Activated CD4-positive, alpha-beta T cell treated with anti-CD3 and anti-CD28 coated beads for 1 hour (primary cell): ENCODE data around the gene BASP1.

Experiments
- DNase-seq: peaks from one replicate; pipeline ENCODE4 v3.0.0-alpha.2; 2020

BASP1 gene, protein sequence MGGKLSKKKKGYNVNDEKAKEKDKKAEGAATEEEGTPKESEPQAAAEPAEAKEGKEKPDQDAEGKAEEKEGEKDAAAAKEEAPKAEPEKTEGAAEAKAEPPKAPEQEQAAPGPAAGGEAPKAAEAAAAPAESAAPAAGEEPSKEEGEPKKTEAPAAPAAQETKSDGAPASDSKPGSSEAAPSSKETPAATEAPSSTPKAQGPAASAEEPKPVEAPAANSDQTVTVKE

DNA sequence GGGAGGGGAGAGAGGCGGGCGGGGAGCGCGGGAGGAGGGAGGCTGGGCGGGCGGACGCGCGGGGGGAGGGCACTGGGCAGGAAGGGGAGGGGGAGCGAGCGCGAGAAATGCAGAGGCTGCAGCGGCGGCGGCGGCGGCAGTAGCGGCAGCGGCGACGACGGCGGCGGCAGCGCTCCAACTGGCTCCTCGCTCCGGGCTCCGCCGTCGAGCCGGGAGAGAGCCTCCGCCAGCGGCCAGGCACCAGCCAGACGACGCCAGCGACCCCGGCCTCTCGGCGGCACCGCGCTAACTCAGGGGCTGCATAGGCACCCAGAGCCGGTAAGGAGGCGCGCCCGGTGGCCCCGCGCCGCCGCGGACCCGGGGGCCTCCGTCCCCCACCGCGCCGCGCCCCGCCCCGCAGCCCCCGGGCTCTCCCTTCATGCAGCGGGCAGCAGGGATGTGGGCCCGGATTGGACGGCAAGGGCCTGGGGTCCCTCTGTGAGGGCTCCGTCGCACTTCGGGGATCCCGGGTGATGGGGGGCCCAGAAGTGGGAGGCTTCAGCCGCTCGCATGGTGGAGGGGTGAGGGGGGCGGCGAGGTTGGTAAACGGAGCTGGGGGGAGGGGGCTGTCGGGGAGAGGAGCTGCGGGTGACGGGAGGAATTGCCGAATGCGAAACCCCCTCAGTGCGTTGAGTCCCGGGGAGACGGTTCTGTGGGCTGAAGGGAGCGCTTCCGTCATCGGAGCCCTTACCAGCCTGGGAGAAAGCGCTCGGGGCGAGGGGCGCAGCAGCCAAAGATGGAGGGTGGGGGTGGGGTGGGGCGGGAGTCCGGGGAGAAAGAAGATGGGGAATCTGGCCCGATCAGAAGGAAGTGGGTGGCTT lies at the start of gene BASP1:
Gene BASP1, plus strand, starts transcription at position 139 of the 860 bp plus-strand sequence. CDS start 57,586 bp downstream, outside the sequence.
- DNase-seq: peak; percentile 17

- DNase-seq: no peak
Measured at GRCh38 chr5:17169507-17169906, 47.9 kb upstream of the BASP1 start.

DNA sequence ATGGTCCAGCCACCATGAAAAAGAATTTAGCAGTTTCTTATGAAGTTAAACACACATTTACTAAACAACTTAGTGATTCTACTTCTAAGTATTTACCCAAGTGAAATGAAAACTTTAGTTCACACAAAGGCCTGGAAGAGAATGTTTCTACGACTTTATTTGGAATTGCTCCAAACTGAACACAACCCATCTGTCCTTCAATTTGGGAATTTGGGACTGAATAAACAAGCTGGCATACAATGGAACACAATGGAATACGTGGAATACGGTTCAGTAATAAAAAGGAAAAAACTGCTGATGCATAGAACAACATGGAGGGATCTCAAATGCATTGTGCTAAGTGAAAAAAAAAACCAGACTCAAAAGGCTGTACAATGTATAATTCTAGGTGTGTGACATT lies 44.6 kb upstream of the BASP1 start:
- DNase-seq: no peak

- DNase-seq: no peak
Measured at GRCh38 chr5:17174965-17175364, 42.5 kb upstream of the BASP1 start.

DNA sequence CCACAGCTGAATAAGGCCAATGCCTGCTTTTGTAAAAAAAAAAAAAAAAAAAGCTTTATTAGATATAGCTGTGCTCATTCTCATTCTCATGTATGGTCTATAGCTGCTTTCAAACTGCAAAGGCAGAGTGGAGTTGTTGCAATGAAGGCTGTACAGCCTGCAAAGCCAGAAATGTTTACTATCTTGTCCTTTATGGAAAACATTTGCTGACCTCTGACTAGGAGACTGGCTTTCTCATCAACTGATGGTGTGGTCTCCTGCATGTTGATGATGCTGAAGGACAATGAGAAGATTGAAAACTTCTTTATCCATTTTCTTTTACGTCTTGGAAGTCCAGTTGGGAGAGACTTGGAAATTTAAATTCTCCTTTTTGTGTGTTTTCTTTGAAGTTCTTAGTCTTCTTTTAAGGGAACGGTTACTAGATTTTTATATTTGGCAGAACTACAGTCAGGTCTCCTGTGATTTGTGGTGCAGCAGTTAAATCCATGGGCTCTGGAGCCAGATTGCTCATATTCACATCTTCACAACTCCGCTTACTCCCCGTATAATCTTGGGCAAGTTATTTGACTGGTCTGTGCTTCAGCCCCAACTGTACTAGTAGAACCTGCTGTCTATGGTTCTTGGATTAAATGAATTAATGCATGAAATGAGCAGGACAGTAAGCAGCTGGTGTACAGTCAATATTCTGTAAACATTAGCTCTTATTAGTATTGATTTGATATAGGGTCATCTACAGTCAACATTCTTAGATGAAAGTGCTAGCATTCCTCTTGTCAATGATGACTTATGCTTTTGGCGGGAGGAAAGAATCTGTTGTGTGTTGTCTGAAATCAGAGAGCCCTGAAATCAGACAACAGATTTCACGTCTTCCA lies 39.7 kb upstream of the BASP1 start:
- no peak for DNase-seq

- DNase-seq: no peak
Measured at GRCh38 chr5:17178373-17178675, 39.1 kb upstream of the BASP1 start.

- no peak for DNase-seq
Measured at GRCh38 chr5:17180330-17180843, 37.0 kb upstream of the BASP1 start.

GRCh38 chr5:17180864-17181723 lies 36.3 kb upstream of the BASP1 start:
- no peak for DNase-seq

DNA sequence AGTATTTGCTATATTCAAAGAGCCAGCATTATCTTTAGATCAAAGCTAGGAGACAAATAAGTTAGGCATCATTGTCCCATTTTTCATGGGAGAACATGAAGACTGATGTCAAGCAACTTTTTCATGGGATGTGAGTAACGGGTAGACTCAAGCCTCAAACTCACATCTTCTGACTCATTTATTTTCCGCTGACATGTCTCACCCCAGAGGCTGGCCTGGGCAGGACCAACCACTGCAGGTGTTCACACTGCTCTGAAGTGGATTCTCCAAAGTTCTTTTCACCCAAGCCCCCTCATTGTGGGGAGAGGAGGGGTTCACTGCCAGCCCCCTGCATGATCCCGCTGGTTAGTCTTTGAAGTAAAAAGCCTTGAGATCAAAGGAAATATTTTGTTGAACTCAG lies 34.9 kb upstream of the BASP1 start:
- no peak for DNase-seq

DNA sequence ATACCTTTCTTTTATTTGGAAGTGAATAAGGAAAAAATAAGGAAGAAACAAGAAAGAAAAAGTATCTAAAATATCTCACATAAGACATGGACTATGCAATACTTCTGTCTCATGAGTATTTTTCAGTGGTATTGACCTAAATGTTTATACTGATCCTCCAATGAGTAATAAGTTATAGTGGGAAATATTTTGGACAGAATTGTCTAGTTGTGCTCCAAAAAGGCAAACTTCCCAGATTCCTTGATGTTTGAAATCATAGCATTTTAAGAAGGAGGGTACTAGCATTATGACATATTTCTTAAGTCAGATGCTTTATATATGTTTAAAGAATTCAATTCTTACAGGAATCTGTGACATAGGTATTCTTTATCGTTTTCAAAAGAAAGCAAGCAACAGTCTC lies 34.5 kb upstream of the BASP1 start:
- no peak for DNase-seq

DNA sequence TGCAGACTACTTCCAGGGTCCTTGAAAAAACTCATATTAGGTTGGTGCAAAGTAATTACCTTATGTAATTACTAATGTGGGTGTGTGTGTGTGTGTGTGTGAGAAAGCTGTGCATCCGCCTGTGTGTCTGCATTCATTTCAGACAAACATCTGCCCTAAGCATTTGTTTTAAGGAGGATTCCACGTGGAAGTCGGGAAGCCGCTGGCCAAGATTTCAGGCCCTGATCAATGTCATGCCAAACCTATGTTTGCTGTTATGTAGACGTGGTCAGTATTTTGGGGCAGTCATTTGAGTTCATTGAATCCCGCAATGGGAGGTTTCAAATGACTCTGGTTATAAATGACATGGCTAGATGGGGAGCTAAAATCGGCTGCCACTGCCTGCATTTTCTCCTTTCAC lies 33.6 kb upstream of the BASP1 start:
- no peak for DNase-seq

DNA sequence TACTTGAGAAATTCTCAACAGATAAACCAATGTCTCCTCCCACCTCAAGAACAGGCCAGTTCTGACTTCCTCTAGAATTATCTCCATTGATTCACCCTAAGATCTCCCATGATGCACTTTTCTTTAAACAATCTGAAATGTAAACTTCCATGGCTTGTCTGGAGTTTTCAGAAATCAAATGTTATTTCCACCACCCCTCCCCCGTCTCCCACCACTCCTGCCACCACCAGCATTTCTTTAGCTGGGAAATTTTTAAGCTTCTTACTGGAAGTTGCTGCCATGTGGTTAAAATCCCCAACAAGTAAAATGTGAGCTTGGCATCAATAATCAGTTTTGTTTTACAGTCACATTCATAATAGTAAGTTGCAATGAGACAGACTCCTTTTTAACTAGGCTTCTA lies 32.8 kb upstream of the BASP1 start:
- DNase-seq: no peak

DNA sequence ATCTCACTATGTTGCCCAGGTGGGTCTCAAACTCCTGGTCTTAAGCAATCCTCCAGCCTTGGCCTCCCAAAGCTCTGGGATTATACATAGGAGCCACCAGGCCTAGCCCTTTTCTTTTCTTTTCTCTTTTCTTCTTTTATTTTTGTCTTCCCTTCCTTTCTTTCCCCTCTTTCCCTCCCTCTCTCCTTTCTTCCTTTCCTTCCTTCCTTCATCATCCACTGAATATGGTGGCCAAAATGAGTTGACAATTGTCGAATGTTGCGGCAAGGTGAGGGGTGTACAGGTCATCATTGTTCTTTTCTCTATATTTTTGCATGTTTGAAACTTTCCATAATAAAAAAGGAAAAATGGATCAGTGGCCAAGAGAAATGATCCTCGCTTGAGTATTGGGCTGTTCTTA lies 32.1 kb upstream of the BASP1 start:
- no peak for DNase-seq

DNA sequence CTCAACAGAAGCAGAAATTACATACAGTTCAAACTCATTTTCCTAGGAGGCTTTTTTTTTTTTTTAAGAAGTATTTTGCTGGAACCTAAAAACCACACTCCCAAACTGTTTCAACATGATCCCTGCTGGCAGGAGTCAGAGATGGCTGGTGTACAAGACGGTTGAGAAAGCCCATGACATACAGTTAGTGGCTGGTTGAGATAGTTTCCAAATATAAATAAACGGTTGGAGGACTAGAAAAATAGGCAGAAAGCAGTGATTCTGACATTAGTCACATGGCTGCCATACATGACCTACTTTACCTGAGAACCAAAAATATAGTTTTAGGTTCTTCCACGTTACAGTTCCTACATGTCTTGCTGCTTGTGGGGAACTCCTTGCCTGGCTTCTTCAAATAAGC lies 31.7 kb upstream of the BASP1 start:
- DNase-seq: no peak

DNA sequence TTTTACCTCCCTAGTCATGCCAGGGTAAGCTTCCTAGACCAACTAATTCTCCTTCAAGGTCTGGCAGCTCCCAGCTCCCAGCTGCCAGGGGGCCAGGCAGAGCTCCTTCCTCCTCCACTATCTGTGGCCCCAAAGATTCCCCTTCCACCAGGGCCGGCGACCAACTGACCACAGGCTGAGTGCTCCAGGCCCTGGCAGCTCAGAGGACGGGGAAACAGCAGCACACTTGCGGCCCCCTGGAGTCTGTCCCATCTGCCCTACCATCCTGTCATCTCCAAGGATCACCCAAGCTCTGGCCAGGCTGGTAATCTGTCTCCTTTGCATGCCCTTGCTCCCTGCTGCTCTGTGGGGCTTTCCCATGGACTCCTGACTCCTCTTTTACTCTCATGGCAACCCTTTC lies 31.2 kb upstream of the BASP1 start:
- no peak for DNase-seq

DNA sequence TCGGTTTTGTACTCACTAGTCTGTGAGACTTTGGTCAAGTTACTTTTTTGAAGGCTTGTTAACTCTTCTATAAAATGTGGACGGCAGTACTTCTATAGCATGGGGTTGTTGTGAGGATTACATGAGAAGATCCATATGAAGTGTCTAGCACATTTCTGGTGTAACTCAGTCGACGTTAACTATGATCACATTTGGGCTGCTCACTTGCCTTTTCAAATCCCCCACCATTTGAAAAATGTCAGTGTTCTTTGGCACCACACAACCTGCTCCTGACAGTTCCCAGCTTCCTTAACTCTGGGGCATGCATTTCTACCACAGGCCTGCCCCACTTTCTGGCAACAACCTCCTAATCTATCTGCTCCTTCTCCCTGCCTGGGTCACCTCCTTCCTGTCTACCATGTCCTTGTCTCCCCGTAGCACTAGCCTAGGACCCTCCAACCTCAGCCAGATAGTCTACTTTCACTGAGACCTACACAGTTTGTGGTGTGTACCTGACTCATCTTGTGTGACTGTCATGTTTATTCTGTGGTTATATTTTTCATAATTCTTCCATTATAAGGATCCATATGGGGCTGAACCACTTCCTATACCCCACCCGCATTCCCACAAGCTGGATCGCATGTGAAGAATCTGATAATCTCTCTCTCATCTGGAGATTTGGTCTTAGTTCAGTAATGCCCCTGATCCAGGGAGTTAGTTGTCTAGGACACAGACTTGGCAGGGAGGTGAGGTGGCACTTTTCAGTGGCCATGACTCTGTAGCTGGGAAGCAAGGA lies 30.2 kb upstream of the BASP1 start:
- no peak for DNase-seq

DNA sequence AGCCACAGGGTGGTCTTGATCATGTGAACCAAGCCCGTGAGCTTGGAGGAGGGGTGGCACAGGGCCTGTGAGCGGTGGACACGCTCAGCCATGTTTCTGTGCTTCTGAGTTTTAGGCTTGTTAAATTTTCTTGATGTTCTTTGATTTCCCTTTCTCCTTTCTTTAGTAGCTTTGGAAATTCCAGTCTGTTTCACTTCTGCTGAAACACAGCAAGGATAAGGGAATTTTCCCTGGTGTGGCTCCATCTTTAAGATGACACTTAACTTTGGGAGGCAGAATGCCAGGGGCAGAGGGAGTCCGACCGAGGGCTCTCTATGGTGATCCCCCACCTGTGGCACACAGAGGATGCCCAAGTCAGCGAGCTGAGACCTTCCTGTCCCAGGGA lies 29.7 kb upstream of the BASP1 start:
- no peak for DNase-seq

- DNase-seq: peak; percentile 21
Measured at GRCh38 chr5:17189381-17190036, 27.9 kb upstream of the BASP1 start.

GRCh38 chr5:17190242-17190778 lies 27.1 kb upstream of the BASP1 start:
- DNase-seq: no peak

GRCh38 chr5:17190799-17191391 lies 26.5 kb upstream of the BASP1 start:
- no peak for DNase-seq
